ENCODE measurements around the gene TPPP2. TPM values are rescaled to one million over a fixed set of nuclear protein-coding genes. Genes with fewer than 3 reads are reported as not detected.

The TPPP2 gene
- total and polyA plus RNA-seq, 12 donors: 0.22 to 1.1 (median 0.62) TPM; not detected in 6

- 82 to 90% (median 87%) methylated on average over 5 of the region's 5 CpGs for WGBS, 4 donors
- intact Hi-C loops (cut with DNase I): loop anchor here in 1 of 2 donors (5.0 kb wide), 1 partner anchor 71 kb away; no protein-coding TSS in a partner anchor
- Histone ChIP-seq H3K27ac (peak overlapping the region in 2 of 5 donors; percentile 15 to 20), H3K36me3 (replicated peaks in 1 of 2) (peaks cover 0 to 55% of the 10 kb centered on the region in 2 donors), H3K27me3 (no peaks in the 10 kb centered on the region), H3K4me3 (no peak overlapping the region), H3K4me1 (replicated peaks in 1 of 2) (peaks cover 29 to 49% of the 10 kb centered on the region in 2 donors), H3K9me3 (replicated peaks in 1 of 3) (no peaks in the 10 kb centered on the region)
- TF ChIP-seq CTCF (IDR thresholded peaks at IDR 0.05) (no peak), POLR2A (IDR thresholded peaks at IDR 0.05) (no peak)
- DNase-seq: no peak
Observed at GRCh38 chr14:21020977-21021545, 9.0 kb upstream of the TPPP2 start.

DNA sequence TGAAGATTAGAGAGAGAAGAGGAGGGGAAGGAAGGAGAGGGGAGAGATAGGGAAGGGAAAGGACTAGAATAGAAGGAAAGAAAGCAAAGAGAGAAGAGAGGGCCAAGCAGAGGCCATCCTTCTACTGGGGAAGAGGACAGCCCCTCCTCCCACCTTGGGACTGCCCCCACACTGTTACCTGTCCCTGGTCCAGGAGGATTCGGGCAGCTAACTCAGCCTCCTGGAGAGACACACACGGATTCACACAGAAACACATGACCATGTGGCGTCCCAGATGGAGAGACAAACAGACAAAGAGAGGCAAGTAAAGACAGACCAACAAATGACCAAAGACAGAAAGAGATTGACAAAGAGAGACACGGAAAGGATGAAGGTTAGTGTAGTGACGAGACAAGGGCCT is 7.3 kb upstream of the TPPP2 start:
- WGBS, 4 donors: 43 to 57% (median 47%) methylated on average over 5 of the region's 5 CpGs
- Histone ChIP-seq H3K27me3 (no peaks in the 10 kb centered on the region), H3K27ac (peak overlapping the region in 3 of 5 donors; percentile 4 to 93 (median 87)), H3K4me3 (peak overlapping the region in 1 of 4 donors; percentile 71), H3K36me3 (replicated peaks in 1 of 2) (peaks cover 0 to 44% of the 10 kb centered on the region in 2 donors), H3K4me1 (replicated peaks in 1 of 2) (peaks cover 36 to 56% of the 10 kb centered on the region in 2 donors), H3K9me3 (replicated peaks in 1 of 3) (no peaks in the 10 kb centered on the region)
- TF ChIP-seq CTCF (IDR thresholded peaks at IDR 0.05) (no peak), POLR2A (IDR thresholded peaks at IDR 0.05) (no peak)
- DNase-seq: no peak
- intact Hi-C loops (cut with DNase I): loop anchor here in 1 of 2 donors (5.0 kb wide), 1 partner anchor 70 kb away; no protein-coding TSS in a partner anchor

DNA sequence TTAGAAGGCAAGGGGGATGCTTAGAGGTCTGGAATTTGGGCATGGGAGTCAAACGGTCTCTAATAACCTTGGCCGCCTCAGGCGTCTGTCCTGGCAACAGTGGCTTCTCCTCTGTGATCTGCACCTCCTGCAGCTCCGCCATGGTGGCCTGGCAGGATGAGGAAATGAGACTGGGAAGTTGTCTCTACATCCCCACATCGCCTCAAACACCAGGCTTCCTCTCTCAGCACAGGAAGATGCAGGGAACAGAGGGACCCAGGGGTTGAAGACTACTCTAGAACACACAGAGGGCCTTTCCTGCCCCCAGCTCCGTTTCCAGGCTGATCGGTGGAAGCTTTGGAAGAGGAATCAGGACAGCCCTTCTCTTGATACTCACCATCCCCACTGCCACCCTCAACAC is 6.8 kb upstream of the TPPP2 start:
- intact Hi-C loops (cut with DNase I): loop anchor here in 1 of 2 donors (5.0 kb wide), 1 partner anchor 69 kb away; no protein-coding TSS in a partner anchor
- H3K27me3 ChIP-seq: no peaks in the 10 kb centered on the region
- peak overlapping the region in 2 of 4 donors; percentile 64 to 71 for H3K4me3 ChIP-seq
- WGBS, 4 donors: 15 to 34% (median 29%) methylated on average over 7 of the region's 7 CpGs
- H3K36me3 ChIP-seq (replicated peaks in 1 of 2): peaks cover 0 to 39% of the 10 kb centered on the region in 2 donors
- H3K4me1 ChIP-seq (replicated peaks in 1 of 2): peaks cover 36 to 52% of the 10 kb centered on the region in 2 donors
- H3K9me3 ChIP-seq (replicated peaks in 1 of 3): no peaks in the 10 kb centered on the region
- H3K27ac ChIP-seq: peak overlapping the region in 3 of 5 donors; percentile 65 to 93 (median 87)
- no peak for TF ChIP-seq POLR2A (IDR thresholded peaks at IDR 0.05)
- no peak for TF ChIP-seq CTCF (IDR thresholded peaks at IDR 0.05)
- peak in 5 of 7 donors; percentile 44 to 70 (median 51) for DNase-seq

- 5 to 13% (median 10%) methylated on average over 13 to 17 of the region's 17 CpGs for WGBS, 4 donors
- intact Hi-C loops (cut with DNase I): loop anchor here in 1 of 2 donors (5.0 kb wide), 1 partner anchor 68 kb away; no protein-coding TSS in a partner anchor
- H3K27ac ChIP-seq: peak overlapping the region in 4 of 5 donors; percentile 65 to 93 (median 78)
- no peaks in the 10 kb centered on the region for H3K9me3 ChIP-seq (replicated peaks in 1 of 3)
- peaks cover 36 to 50% of the 10 kb centered on the region in 2 donors for H3K4me1 ChIP-seq (replicated peaks in 1 of 2)
- peak in 1 of 7 donors; percentile 45 for DNase-seq
- peak overlapping the region; percentile 64 to 71 (median 65) for H3K4me3 ChIP-seq
- no peaks in the 10 kb centered on the region for H3K27me3 ChIP-seq
- peaks cover 0 to 30% of the 10 kb centered on the region in 2 donors for H3K36me3 ChIP-seq (replicated peaks in 1 of 2)
- TF ChIP-seq CTCF (IDR thresholded peaks at IDR 0.05) (no peak), POLR2A (IDR thresholded peaks at IDR 0.05) (no peak)
Observed at GRCh38 chr14:21023817-21024584, 6.0 kb upstream of the TPPP2 start.

Measured in adrenal gland (tissue), 12 donors.